ENCODE data around the gene TMEM109. TPM values are rescaled to one million over a fixed set of nuclear protein-coding genes. Genes with fewer than 3 reads are reported as not detected.

TMEM109 gene
- total RNA-seq, 1 donor from 2014 or later: 48.7 TPM

GRCh38 chr11:60934790-60935605, 21.0 kb downstream of the TMEM109 start:
- DNase-seq (ENCODE audit: low spot score, unreplicated experiment): no peak
- Mint-ChIP-seq H3K36me3 (ENCODE audit: insufficient read depth) (peaks cover 9% of the 10 kb centered on the region), H3K9me3 (ENCODE audit: low read depth) (no peaks in the 10 kb centered on the region), H3K4me1 (ENCODE audit: low read depth) (peaks cover 2% of the 10 kb centered on the region), H3K4me3 (ENCODE audit: low read depth) (no peak overlapping the region), H3K27me3 (no peaks in the 10 kb centered on the region), H3K27ac (no peak overlapping the region)
- no peak for TF ChIP-seq CTCF (IDR thresholded peaks at IDR 0.05; ENCODE audit: unreplicated experiment)

GRCh38 chr11:60935676-60936442, 21.9 kb downstream of the TMEM109 start:
- no peak for DNase-seq (ENCODE audit: low spot score, unreplicated experiment)

GRCh38 chr11:60936467-60937143, 22.6 kb downstream of the TMEM109 start:
- DNase-seq (ENCODE audit: low spot score, unreplicated experiment): no peak
- Mint-ChIP-seq H3K9me3 (ENCODE audit: low read depth) (no peaks in the 10 kb centered on the region), H3K4me1 (ENCODE audit: low read depth) (peaks cover 3% of the 10 kb centered on the region), H3K4me3 (ENCODE audit: low read depth) (no peak overlapping the region), H3K36me3 (ENCODE audit: insufficient read depth) (peaks cover 9% of the 10 kb centered on the region), H3K27ac (no peak overlapping the region), H3K27me3 (no peaks in the 10 kb centered on the region)
- TF ChIP-seq CTCF (IDR thresholded peaks at IDR 0.05; ENCODE audit: unreplicated experiment): no peak

More at GRCh38 chr11:60935676-60936442, 21.9 kb downstream of the TMEM109 start:
- H3K9me3 Mint-ChIP-seq (ENCODE audit: low read depth): no peaks in the 10 kb centered on the region
- peaks cover 9% of the 10 kb centered on the region for H3K36me3 Mint-ChIP-seq (ENCODE audit: insufficient read depth)
- no peaks in the 10 kb centered on the region for H3K27me3 Mint-ChIP-seq
- no peak overlapping the region for H3K27ac Mint-ChIP-seq
- no peak overlapping the region for H3K4me3 Mint-ChIP-seq (ENCODE audit: low read depth)
- H3K4me1 Mint-ChIP-seq (ENCODE audit: low read depth): peaks cover 3% of the 10 kb centered on the region
- no peak for TF ChIP-seq CTCF (IDR thresholded peaks at IDR 0.05; ENCODE audit: unreplicated experiment)

GRCh38 chr11:60937144-60937527, 23.2 kb downstream of the TMEM109 start:
- Mint-ChIP-seq H3K4me1 (ENCODE audit: low read depth) (peaks cover 4% of the 10 kb centered on the region), H3K27me3 (no peaks in the 10 kb centered on the region), H3K36me3 (ENCODE audit: insufficient read depth) (peaks cover 9% of the 10 kb centered on the region), H3K4me3 (ENCODE audit: low read depth) (no peak overlapping the region), H3K27ac (no peak overlapping the region), H3K9me3 (ENCODE audit: low read depth) (no peaks in the 10 kb centered on the region)
- no peak for DNase-seq (ENCODE audit: low spot score, unreplicated experiment)
- no peak for TF ChIP-seq CTCF (IDR thresholded peaks at IDR 0.05; ENCODE audit: unreplicated experiment)

- H3K36me3 Mint-ChIP-seq (ENCODE audit: insufficient read depth): peaks cover 9% of the 10 kb centered on the region
- peak overlapping the region; percentile 80 for H3K27ac Mint-ChIP-seq
- H3K4me3 Mint-ChIP-seq (ENCODE audit: low read depth): no peak overlapping the region
- no peaks in the 10 kb centered on the region for H3K9me3 Mint-ChIP-seq (ENCODE audit: low read depth)
- H3K4me1 Mint-ChIP-seq (ENCODE audit: low read depth): peaks cover 7% of the 10 kb centered on the region
- TF ChIP-seq CTCF (IDR thresholded peaks at IDR 0.05; ENCODE audit: unreplicated experiment): no peak
- DNase-seq (ENCODE audit: low spot score, unreplicated experiment): no peak
- no peaks in the 10 kb centered on the region for H3K27me3 Mint-ChIP-seq
These were observed 23.9 kb downstream of the TMEM109 start for GRCh38 chr11:60937811-60938210.

Measured in progenitor cell of endocrine pancreas (in vitro differentiated cells).